C1 segment of cervical spinal cord (tissue), 14 donors: ENCODE results near the gene GPN1.
A peak's percentile ranks its signal among the peaks of the same experiment; 100 is the strongest.
"Not testable (repeated sequence)": the region's sequence is repeated elsewhere in the genome, so short reads cannot be mapped to it uniquely, and the experiment has no call there.

Source experiments
- DNase-seq, 14 donors: peaks; one replicate each; lab custom pipeline; 2025; lab: John Stamatoyannopoulos, UW

The GPN1 gene

GRCh38 chr2:27667446-27667845, 38.6 kb downstream of the GPN1 start:
- no peak for DNase-seq

GRCh38 chr2:27671235-27671634, 42.4 kb downstream of the GPN1 start:
- no peak for DNase-seq

GRCh38 chr2:27672723-27673486, 44.1 kb downstream of the GPN1 start:
- DNase-seq, result no peak

GRCh38 chr2:27680571-27680970, 51.7 kb downstream of the GPN1 start:
- no peak for DNase-seq

GRCh38 chr2:27681841-27682240, 53.0 kb downstream of the GPN1 start:
- DNase-seq, result no peak

- DNase-seq, result not testable (repeated sequence)
These were observed 53.5 kb downstream of the GPN1 start for GRCh38 chr2:27682334-27682771.

GRCh38 chr2:27683390-27684071, 54.7 kb downstream of the GPN1 start:
- peak in 10 of 14 donors; percentile 3 to 49 (median 20) for DNase-seq

- not testable (repeated sequence) for DNase-seq
These were observed 56.2 kb downstream of the GPN1 start for GRCh38 chr2:27685006-27685405.

- DNase-seq, result no peak
These were observed 56.7 kb downstream of the GPN1 start for GRCh38 chr2:27685577-27685976.

- no peak for DNase-seq
These were observed 58.4 kb downstream of the GPN1 start for GRCh38 chr2:27687232-27687631.

- DNase-seq, result no peak
These were observed 60.6 kb downstream of the GPN1 start for GRCh38 chr2:27689424-27689823.

- no peak for DNase-seq
These were observed 61.2 kb downstream of the GPN1 start for GRCh38 chr2:27690052-27690451.

- DNase-seq, result no peak
These were observed 68.8 kb downstream of the GPN1 start for GRCh38 chr2:27697660-27698059.
